Heart right ventricle (tissue), 16 donors: Measurements from ENCODE around the gene TRIM32. TPM values are rescaled to one million over a fixed set of nuclear protein-coding genes. Genes with fewer than 3 reads are reported as not detected.

Source experiments
- ATAC-seq, 8 donors: fragments of 200-7000 bp; cut with Tn5 transposase; one replicate each; pipeline ENCODE4 v1.9.1; 2020; ENCODE audit warnings: mild to moderate bottlenecking in 8 of 8, moderate library complexity in 8 of 8, moderate number of reproducible peaks in 1 of 8
- DNase-seq, 2 donors: peaks; one replicate each; pipeline ENCODE4 v3.0.0-alpha.2; 2020
- H3K27ac ChIP-seq, 10 donors: fragments of 200-600 bp; sonication (generic) in 2 of 10; one replicate each; pipeline versions ENCODE4 v1.5.0 to v1.8.0; 2020 to 2022; ENCODE audit warnings: mild to moderate bottlenecking in 3 of 10
- H3K27me3 ChIP-seq, 7 donors: fragments of 200-600 bp; one replicate each; pipeline ENCODE4 v1.8.0; 2021 to 2022; ENCODE audit warnings: mild to moderate bottlenecking in 2 of 7
- H3K36me3 ChIP-seq, 9 donors: fragments of 200-600 bp; sonication (generic) in 1 of 9; one replicate each; pipeline versions ENCODE4 v1.5.0 to v1.8.0; 2020 to 2022; ENCODE audit warnings: mild to moderate bottlenecking in 2 of 9
- H3K4me1 ChIP-seq, 9 donors: fragments of 200-600 bp; sonication (generic) in 1 of 9; one replicate each; pipeline versions ENCODE4 v1.5.0 to v1.8.0; 2020 to 2022; ENCODE audit warnings: mild to moderate bottlenecking in 4 of 9
- H3K4me3 ChIP-seq, 10 donors: fragments of 200-600 bp; sonication (generic) in 2 of 10; one replicate each; pipeline versions ENCODE4 v1.5.0 to v1.8.0; 2020 to 2022; ENCODE audit warnings: mild to moderate bottlenecking in 7 of 10, moderate library complexity in 2 of 10
- H3K9me3 ChIP-seq, 11 donors: fragments of 200-600 bp in 10 of 11; sonication (generic) in 2 of 11; one replicate each; pipeline versions ENCODE4 v1.5.0 to v1.8.0; 2013 to 2022; ENCODE audit warnings: mild to moderate bottlenecking in 2 of 11, control low read depth in 1 of 11, moderate library complexity in 1 of 11
- CTCF ChIP-seq, 9 donors: fragments of 200-600 bp; sonication (generic) in 2 of 9; IDR thresholded peaks; one replicate each; pipeline versions ENCODE4 v1.5.0 to v1.8.0; 2021 to 2022; ENCODE audit warnings: antibody characterized with exemption in 9 of 9, mild to moderate bottlenecking in 5 of 9, moderate library complexity in 1 of 9
- WGBS, 2 donors: extraction: QIAGEN DNeasy Blood & Tissue Kit; methylation state at CpG; one replicate each; pipeline ENCODE4 v1.1.7; 2013; ENCODE audit warnings: inconsistent platforms in 1 of 2; 5-methylcytosine and 5-hydroxymethylcytosine counted together
- intact Hi-C, 10 donors: fragments of 100-400 bp; cut with DNase I; formaldehyde crosslinking; loops; one replicate each; pipeline versions ENCODE4 v1.11.1 to v1.14.2; 2022
- polyA plus RNA-seq, 2 donors: library from polyadenylated mRNA; stranded (reverse); fragments of 200-250 nt; gene quantifications; one replicate each; pipeline ENCODE4 v1.2.3, GENCODE V29; 2013
- total RNA-seq, 10 donors: library from RNA; stranded (reverse); fragmentation: NEBNext Ultra II Directional in 3 of 10; extraction: Animal tissue kit (Norgen Biotek cat#: 25700) in 3 of 10; gene quantifications; one replicate each; pipeline versions ENCODE4 v1.2.1 to v1.2.4, GENCODE V29; 2021 to 2023
- donor health status: Arrhythmogenic right ventricular cardiomyopathy.
- donor health status: ischemic (EF 13 %, LVEDD 7.1; RV severe dilation, severe dysfunction).
- donor health status: healthy with polysubstance abuse.
- donor health status: DM: no; HTN: yes; CAD: no.
- donor health status: DM: no; HTN: no; CAD: no.
- donor health status: ischemic (EF 25% LVEDD 6.9; RV normal size, moderate dysfunction).
- donor health status: ischemic (EF 25% LVEDD 5.7; RV mildly dilated, moderate dysfunction).
- donor health status: healthy.
- donor health status: DM: yes; HTN: yes; CAD: no.
- donor health status: Ischemic cardiomyopathy.
- donor health status: ischemic (EF 35%, LVEDD 5.7; RV mildly dilated, moderate dysfunction).
- donor health status: nonischemic (EF 11% LVEDD 7.7; RV severe dilation, severe dysfunction).
- donor health status: DM: yes; HTN: yes; CAD: no.
- donor health status: PGD.
- donor health status: ischemic (EF 29% LVEDD 5.4; RV normal size, mild dysfunction).
- donor health status: nonischemic (EF 23%, LVEDD 6.1; RV moderate dilation, normal function).

The TRIM32 gene
- total and polyA plus RNA-seq, 12 donors, result 2.6 to 21.2 (median 13.4) TPM

GRCh38 chr9:116721411-116721810 is 34.3 kb downstream of the TRIM32 start:
- Histone ChIP-seq H3K4me1 (peaks cover 0 to 15% (median 0%) of the 10 kb centered on the region in 9 donors), H3K27ac (no peak overlapping the region), H3K4me3 (no peak overlapping the region), H3K9me3 (no peaks in the 10 kb centered on the region), H3K36me3 (no peaks in the 10 kb centered on the region), H3K27me3 (peaks cover 0 to 5% (median 0%) of the 10 kb centered on the region in 7 donors)
- 94 to 96% methylated on average over 3 of the region's 3 CpGs for WGBS, 2 donors
- ATAC-seq (no peak), DNase-seq (no peak)
- no peak for TF ChIP-seq CTCF (IDR thresholded peaks at IDR 0.05)
- intact Hi-C loops, result no loop called here

GRCh38 chr9:116721944-116722343 is 34.8 kb downstream of the TRIM32 start:
- DNase-seq (no peak), ATAC-seq (no peak)
- H3K4me1 ChIP-seq, result peaks cover 0 to 10% (median 0%) of the 10 kb centered on the region in 9 donors
- H3K9me3 ChIP-seq, result no peaks in the 10 kb centered on the region
- peaks cover 0 to 5% (median 0%) of the 10 kb centered on the region in 7 donors for H3K27me3 ChIP-seq
- no peak overlapping the region for H3K4me3 ChIP-seq
- no peak overlapping the region for H3K27ac ChIP-seq
- 65 to 94% methylated on average over 2 of the region's 2 CpGs for WGBS, 2 donors
- H3K36me3 ChIP-seq, result no peaks in the 10 kb centered on the region
- no peak for TF ChIP-seq CTCF (IDR thresholded peaks at IDR 0.05)
- intact Hi-C loops, result no loop called here

GRCh38 chr9:116724123-116724522 is 37.0 kb downstream of the TRIM32 start:
- no peak for ATAC-seq
- TF ChIP-seq CTCF (IDR thresholded peaks at IDR 0.05), result no peak
- DNase-seq, result no peak
- intact Hi-C loops, result no loop called here
- peaks cover 0 to 5% (median 0%) of the 10 kb centered on the region in 7 donors for H3K27me3 ChIP-seq
- H3K9me3 ChIP-seq, result no peaks in the 10 kb centered on the region
- no peaks in the 10 kb centered on the region for H3K36me3 ChIP-seq
- WGBS, 2 donors, result 52 to 59% methylated on average over 3 of the region's 3 CpGs
- H3K4me3 ChIP-seq, result no peak overlapping the region
- no peak overlapping the region for H3K27ac ChIP-seq
- H3K4me1 ChIP-seq, result no peaks in the 10 kb centered on the region

GRCh38 chr9:116726602-116727001 is 39.5 kb downstream of the TRIM32 start:
- Histone ChIP-seq H3K9me3 (no peaks in the 10 kb centered on the region), H3K36me3 (no peaks in the 10 kb centered on the region), H3K27ac (no peak overlapping the region), H3K4me3 (no peak overlapping the region), H3K27me3 (peaks cover 0 to 5% (median 0%) of the 10 kb centered on the region in 7 donors), H3K4me1 (no peaks in the 10 kb centered on the region)
- DNase-seq, result no peak
- no peak for ATAC-seq
- intact Hi-C loops, result no loop called here
- no peak for TF ChIP-seq CTCF (IDR thresholded peaks at IDR 0.05)
